HEK293 (cell line): ENCODE data around the gene TAS1R3.
A peak's percentile ranks its signal among the peaks of the same experiment; 100 is the strongest.

ENCODE experiments used
- EGR2 ChIP-seq: fragments of 450-650 bp; formaldehyde crosslinking; IDR thresholded peaks from 2 replicates; pipeline ENCODE4 v1.5.1; 2016; ENCODE audit warnings: low read depth, missing biosample characterization, missing genetic modification characterization
- GLIS2 ChIP-seq: fragments of 450-650 bp; formaldehyde crosslinking; IDR thresholded peaks from 2 replicates; pipeline ENCODE4 v1.5.1; 2016; ENCODE audit warnings: missing biosample characterization, missing genetic modification characterization
- HOXC10 ChIP-seq: sonication (generic); formaldehyde crosslinking; IDR thresholded peaks from 2 replicates; pipeline ENCODE4 v1.8.1; 2023; ENCODE audit warnings: mild to moderate bottlenecking, missing genetic modification reagents
- HOXD13 ChIP-seq: sonication (generic); formaldehyde crosslinking; IDR thresholded peaks from 2 replicates; pipeline ENCODE4 v1.8.0; 2022; ENCODE audit warnings: missing genetic modification reagents, borderline replicate concordance
- KLF10 ChIP-seq: fragments of 450-650 bp; IDR thresholded peaks from 2 replicates; pipeline ENCODE4 v1.5.1; 2018; ENCODE audit warnings: missing biosample characterization, mild to moderate bottlenecking, missing genetic modification characterization
- KLF9 ChIP-seq: fragments of 450-650 bp; formaldehyde crosslinking; IDR thresholded peaks from 2 replicates; pipeline ENCODE4 v1.5.1; 2016; ENCODE audit warnings: missing biosample characterization, missing genetic modification characterization, low read depth
- SCRT1 ChIP-seq: fragments of 450-650 bp; formaldehyde crosslinking; IDR thresholded peaks from 2 replicates; pipeline ENCODE4 v1.5.1; 2016; ENCODE audit warnings: missing biosample characterization, missing genetic modification characterization, borderline replicate concordance
- TCF7L2 ChIP-seq: IDR thresholded peaks from 2 replicates; pipeline ENCODE4 v1.6.1; 2011; ENCODE audit warnings: low read depth, mild to moderate bottlenecking, inconsistent platforms, low read length, moderate library complexity, borderline replicate concordance
- ZBTB8A ChIP-seq: fragments of 450-650 bp; formaldehyde crosslinking; IDR thresholded peaks from 2 replicates; pipeline ENCODE4 v1.5.1; 2016; ENCODE audit warnings: missing biosample characterization, missing genetic modification characterization
- ZNF214 ChIP-seq: fragments of 450-650 bp; formaldehyde crosslinking; IDR thresholded peaks from 2 replicates; pipeline ENCODE4 v1.5.1; 2017; ENCODE audit warnings: missing biosample characterization, mild to moderate bottlenecking, missing genetic modification characterization, borderline replicate concordance
- ZNF335 ChIP-seq: fragments of 450-650 bp; formaldehyde crosslinking; conservative IDR thresholded peaks from 2 replicates; pipeline ENCODE4 v1.5.1; 2016; ENCODE audit warnings: missing biosample characterization, missing genetic modification characterization
- ZNF426 ChIP-seq: fragments of 450-650 bp; formaldehyde crosslinking; IDR thresholded peaks from 2 replicates; pipeline ENCODE4 v1.5.1; 2017; ENCODE audit warnings: missing biosample characterization, missing genetic modification characterization, mild to moderate bottlenecking, inconsistent platforms, moderate library complexity
- ZNF48 ChIP-seq: fragments of 450-650 bp; formaldehyde crosslinking; IDR thresholded peaks from 2 replicates; pipeline ENCODE4 v1.5.1; 2016; ENCODE audit warnings: missing biosample characterization, missing genetic modification characterization
- ZNF521 ChIP-seq: fragments of 450-650 bp; formaldehyde crosslinking; IDR thresholded peaks from 2 replicates; pipeline ENCODE4 v1.5.1; 2017; ENCODE audit warnings: missing biosample characterization, mild to moderate bottlenecking, missing genetic modification characterization
- ZNF660 ChIP-seq: fragments of 450-650 bp; IDR thresholded peaks from 2 replicates; pipeline ENCODE4 v1.5.1; 2018; ENCODE audit warnings: missing biosample characterization, mild to moderate bottlenecking, missing genetic modification characterization
- ZNF677 ChIP-seq: fragments of 450-650 bp; IDR thresholded peaks from 2 replicates; pipeline ENCODE4 v1.5.0; 2018; ENCODE audit warnings: missing biosample characterization, mild to moderate bottlenecking, missing genetic modification characterization, moderate library complexity
- ZNF747 ChIP-seq: fragments of 450-650 bp; formaldehyde crosslinking; IDR thresholded peaks from 2 replicates; pipeline ENCODE4 v1.5.1; 2016; ENCODE audit warnings: missing biosample characterization, missing genetic modification characterization
- ZNF76 ChIP-seq: fragments of 450-650 bp; formaldehyde crosslinking; IDR thresholded peaks from 2 replicates; pipeline ENCODE4; 2016; ENCODE audit warnings: low read depth, missing biosample characterization, missing genetic modification characterization, borderline replicate concordance
- ZNF776 ChIP-seq: fragments of 450-650 bp; formaldehyde crosslinking; IDR thresholded peaks from 2 replicates; pipeline ENCODE4 v1.5.0; 2017; ENCODE audit warnings: missing biosample characterization, missing genetic modification characterization, borderline replicate concordance
- TF ChIP-seq, protein P1 (sequence below): fragments of 450-650 bp; formaldehyde crosslinking; IDR thresholded peaks from 2 replicates; pipeline ENCODE4 v1.5.1; 2016; ENCODE audit warnings: missing biosample characterization, missing genetic modification characterization
- TF ChIP-seq, protein P2 (sequence below): fragments of 450-650 bp; formaldehyde crosslinking; IDR thresholded peaks from 2 replicates; pipeline ENCODE4 v1.5.1; 2017; ENCODE audit warnings: missing biosample characterization, mild to moderate bottlenecking, missing genetic modification characterization, moderate library complexity
- TF ChIP-seq, protein P3 (sequence below): fragments of 450-650 bp; formaldehyde crosslinking; IDR thresholded peaks from 2 replicates; pipeline ENCODE4 v1.5.1; 2017; ENCODE audit warnings: missing biosample characterization, missing genetic modification characterization
- TF ChIP-seq, protein P4 (sequence below): fragments of 450-650 bp; formaldehyde crosslinking; optimal IDR thresholded peaks from 2 replicates; pipeline ENCODE3; 2016; ENCODE audit warnings: missing biosample characterization, mild to moderate bottlenecking, missing genetic modification characterization
- TF ChIP-seq, protein P5 (sequence below): fragments of 450-650 bp; formaldehyde crosslinking; IDR thresholded peaks from 2 replicates; pipeline ENCODE4 v1.5.1; 2016; ENCODE audit warnings: missing biosample characterization, missing genetic modification characterization
- TF ChIP-seq, protein P6 (sequence below): fragments of 450-650 bp; formaldehyde crosslinking; IDR thresholded peaks from 2 replicates; pipeline ENCODE4 v1.5.1; 2017; ENCODE audit warnings: missing biosample characterization, missing genetic modification characterization
- TF ChIP-seq, protein P7 (sequence below): fragments of 450-650 bp; formaldehyde crosslinking; IDR thresholded peaks from 2 replicates; pipeline ENCODE4 v1.5.1; 2016; ENCODE audit warnings: missing biosample characterization, missing genetic modification characterization

TAS1R3 gene

DNA sequence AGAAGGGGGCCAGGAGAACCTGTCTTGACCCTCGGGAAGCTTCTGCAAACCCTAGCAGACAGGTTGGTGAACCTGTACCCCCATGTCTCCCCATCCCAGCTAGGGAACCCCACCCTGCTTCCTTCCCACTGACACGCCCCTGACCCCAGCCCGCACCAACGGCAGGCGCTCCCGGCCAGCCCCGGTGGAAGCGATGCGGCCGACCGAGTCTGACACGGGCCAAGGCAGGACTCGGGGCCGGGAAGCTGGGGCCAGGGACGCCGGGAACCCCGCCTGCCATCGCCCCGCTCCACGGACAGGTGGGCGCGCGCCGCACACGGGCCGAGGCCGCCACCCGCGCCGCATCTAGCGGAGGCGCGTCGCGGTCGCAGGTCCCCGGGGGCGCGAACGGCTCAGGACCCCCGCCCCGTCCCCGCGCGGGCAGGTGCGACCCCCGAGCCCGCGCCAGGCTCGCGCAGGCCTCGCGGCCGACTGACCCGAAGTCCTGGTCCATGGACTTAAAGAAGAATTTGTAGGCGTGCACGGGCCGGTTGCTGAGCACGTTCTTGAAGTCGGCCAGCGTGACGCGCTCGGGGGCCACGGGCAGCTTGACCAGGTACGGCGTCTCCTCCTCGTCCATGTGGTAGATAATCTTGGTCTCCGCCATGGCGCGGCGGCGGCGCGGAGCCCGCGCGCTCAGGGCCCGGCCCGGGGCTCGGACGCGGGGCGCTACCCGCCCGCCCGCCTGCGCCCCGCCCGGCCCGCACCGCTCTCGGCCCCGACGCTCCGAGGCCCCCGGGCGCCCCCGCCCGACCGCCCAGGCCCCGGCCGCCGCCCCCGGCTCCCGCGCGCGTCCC is 17.6 kb downstream of the TAS1R3 start (continued):
- TF ChIP-seq, protein P1, sequence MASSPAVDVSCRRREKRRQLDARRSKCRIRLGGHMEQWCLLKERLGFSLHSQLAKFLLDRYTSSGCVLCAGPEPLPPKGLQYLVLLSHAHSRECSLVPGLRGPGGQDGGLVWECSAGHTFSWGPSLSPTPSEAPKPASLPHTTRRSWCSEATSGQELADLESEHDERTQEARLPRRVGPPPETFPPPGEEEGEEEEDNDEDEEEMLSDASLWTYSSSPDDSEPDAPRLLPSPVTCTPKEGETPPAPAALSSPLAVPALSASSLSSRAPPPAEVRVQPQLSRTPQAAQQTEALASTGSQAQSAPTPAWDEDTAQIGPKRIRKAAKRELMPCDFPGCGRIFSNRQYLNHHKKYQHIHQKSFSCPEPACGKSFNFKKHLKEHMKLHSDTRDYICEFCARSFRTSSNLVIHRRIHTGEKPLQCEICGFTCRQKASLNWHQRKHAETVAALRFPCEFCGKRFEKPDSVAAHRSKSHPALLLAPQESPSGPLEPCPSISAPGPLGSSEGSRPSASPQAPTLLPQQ (tag by site-specific recombination) = peak; percentile 69; the same call in 1 of the 2 replicates
- TF ChIP-seq ZBTB8A (tag by site-specific recombination) (peak; percentile 32), ZNF48 (tag by site-specific recombination) (no peak), KLF10 (tag by site-specific recombination) (0 out of 2 replicates have a peak, but pooled peaks have one; percentile 18), ZNF747 (tag by site-specific recombination) (no peak), ZNF521 (tag by site-specific recombination) (no peak), ZNF335 (tag by site-specific recombination) (peak; percentile 64), KLF9 (peak; percentile 57; the same call in 1 of the 2 replicates), ZNF776 (tag by site-specific recombination) (no peak), HOXD13 (no peak), EGR2 (no peak), ZNF660 (tag by site-specific recombination) (peak; percentile 17; the same call in 1 of the 2 replicates), GLIS2 (tag by site-specific recombination) (no peak), HOXC10 (no peak), SCRT1 (tag by site-specific recombination) (no peak), ZNF214 (tag by site-specific recombination) (no peak), TCF7L2 (no peak), ZNF76 (tag by site-specific recombination) (no peak; the same call in none of the 2 replicates), ZNF426 (no peak), ZNF677 (tag by site-specific recombination) (0 out of 2 replicates have a peak, but pooled peaks have one; percentile 10)
- TF ChIP-seq, protein P2, sequence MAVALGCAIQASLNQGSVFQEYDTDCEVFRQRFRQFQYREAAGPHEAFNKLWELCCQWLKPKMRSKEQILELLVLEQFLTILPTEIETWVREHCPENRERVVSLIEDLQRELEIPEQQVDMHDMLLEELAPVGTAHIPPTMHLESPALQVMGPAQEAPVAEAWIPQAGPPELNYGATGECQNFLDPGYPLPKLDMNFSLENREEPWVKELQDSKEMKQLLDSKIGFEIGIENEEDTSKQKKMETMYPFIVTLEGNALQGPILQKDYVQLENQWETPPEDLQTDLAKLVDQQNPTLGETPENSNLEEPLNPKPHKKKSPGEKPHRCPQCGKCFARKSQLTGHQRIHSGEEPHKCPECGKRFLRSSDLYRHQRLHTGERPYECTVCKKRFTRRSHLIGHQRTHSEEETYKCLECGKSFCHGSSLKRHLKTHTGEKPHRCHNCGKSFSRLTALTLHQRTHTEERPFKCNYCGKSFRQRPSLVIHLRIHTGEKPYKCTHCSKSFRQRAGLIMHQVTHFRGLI (tag by site-specific recombination) = no peak
- TF ChIP-seq, protein P3, sequence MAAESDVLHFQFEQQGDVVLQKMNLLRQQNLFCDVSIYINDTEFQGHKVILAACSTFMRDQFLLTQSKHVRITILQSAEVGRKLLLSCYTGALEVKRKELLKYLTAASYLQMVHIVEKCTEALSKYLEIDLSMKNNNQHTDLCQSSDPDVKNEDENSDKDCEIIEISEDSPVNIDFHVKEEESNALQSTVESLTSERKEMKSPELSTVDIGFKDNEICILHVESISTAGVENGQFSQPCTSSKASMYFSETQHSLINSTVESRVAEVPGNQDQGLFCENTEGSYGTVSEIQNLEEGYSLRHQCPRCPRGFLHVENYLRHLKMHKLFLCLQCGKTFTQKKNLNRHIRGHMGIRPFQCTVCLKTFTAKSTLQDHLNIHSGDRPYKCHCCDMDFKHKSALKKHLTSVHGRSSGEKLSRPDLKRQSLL (tag by site-specific recombination) = no peak
- TF ChIP-seq, protein P4, sequence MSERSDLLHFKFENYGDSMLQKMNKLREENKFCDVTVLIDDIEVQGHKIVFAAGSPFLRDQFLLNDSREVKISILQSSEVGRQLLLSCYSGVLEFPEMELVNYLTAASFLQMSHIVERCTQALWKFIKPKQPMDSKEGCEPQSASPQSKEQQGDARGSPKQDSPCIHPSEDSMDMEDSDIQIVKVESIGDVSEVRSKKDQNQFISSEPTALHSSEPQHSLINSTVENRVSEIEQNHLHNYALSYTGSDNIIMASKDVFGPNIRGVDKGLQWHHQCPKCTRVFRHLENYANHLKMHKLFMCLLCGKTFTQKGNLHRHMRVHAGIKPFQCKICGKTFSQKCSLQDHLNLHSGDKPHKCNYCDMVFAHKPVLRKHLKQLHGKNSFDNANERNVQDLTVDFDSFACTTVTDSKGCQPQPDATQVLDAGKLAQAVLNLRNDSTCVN (tag by site-specific recombination) = peak; percentile 64
- TF ChIP-seq, protein P5, sequence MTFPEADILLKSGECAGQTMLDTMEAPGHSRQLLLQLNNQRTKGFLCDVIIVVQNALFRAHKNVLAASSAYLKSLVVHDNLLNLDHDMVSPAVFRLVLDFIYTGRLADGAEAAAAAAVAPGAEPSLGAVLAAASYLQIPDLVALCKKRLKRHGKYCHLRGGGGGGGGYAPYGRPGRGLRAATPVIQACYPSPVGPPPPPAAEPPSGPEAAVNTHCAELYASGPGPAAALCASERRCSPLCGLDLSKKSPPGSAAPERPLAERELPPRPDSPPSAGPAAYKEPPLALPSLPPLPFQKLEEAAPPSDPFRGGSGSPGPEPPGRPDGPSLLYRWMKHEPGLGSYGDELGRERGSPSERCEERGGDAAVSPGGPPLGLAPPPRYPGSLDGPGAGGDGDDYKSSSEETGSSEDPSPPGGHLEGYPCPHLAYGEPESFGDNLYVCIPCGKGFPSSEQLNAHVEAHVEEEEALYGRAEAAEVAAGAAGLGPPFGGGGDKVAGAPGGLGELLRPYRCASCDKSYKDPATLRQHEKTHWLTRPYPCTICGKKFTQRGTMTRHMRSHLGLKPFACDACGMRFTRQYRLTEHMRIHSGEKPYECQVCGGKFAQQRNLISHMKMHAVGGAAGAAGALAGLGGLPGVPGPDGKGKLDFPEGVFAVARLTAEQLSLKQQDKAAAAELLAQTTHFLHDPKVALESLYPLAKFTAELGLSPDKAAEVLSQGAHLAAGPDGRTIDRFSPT (tag by site-specific recombination) = no peak
- TF ChIP-seq, protein P6, sequence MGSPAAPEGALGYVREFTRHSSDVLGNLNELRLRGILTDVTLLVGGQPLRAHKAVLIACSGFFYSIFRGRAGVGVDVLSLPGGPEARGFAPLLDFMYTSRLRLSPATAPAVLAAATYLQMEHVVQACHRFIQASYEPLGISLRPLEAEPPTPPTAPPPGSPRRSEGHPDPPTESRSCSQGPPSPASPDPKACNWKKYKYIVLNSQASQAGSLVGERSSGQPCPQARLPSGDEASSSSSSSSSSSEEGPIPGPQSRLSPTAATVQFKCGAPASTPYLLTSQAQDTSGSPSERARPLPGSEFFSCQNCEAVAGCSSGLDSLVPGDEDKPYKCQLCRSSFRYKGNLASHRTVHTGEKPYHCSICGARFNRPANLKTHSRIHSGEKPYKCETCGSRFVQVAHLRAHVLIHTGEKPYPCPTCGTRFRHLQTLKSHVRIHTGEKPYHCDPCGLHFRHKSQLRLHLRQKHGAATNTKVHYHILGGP (tag by site-specific recombination) = no peak
- TF ChIP-seq, protein P7, sequence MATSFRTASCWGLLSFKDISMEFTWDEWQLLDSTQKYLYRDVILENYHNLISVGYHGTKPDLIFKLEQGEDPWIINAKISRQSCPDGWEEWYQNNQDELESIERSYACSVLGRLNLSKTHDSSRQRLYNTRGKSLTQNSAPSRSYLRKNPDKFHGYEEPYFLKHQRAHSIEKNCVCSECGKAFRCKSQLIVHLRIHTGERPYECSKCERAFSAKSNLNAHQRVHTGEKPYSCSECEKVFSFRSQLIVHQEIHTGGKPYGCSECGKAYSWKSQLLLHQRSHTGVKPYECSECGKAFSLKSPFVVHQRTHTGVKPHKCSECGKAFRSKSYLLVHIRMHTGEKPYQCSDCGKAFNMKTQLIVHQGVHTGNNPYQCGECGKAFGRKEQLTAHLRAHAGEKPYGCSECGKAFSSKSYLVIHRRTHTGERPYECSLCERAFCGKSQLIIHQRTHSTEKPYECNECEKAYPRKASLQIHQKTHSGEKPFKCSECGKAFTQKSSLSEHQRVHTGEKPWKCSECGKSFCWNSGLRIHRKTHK (tag by site-specific recombination) = no peak
